ENCODE data around the gene STXBP1.

GRCh38 chr9:127721391-127721821 lies 109.3 kb downstream of the STXBP1 start:
- TF ChIP-seq CTCF (IDR thresholded peaks at IDR 0.05; ENCODE audit: low read length) (no peak), EZH2 (IDR thresholded peaks at IDR 0.05; ENCODE audit: borderline replicate concordance, low read length) (no peak)

Measured in OCI-LY1 (cell line).